ENCODE measurements around the gene TNS3. TPM values are rescaled to one million over a fixed set of nuclear protein-coding genes. Genes with fewer than 3 reads are reported as not detected.

TNS3 gene
- total RNA-seq, 1 experiment from 2014 or later = 9.5 TPM

- no peaks in the 10 kb centered on the region for H3K23me2 ChIP-seq (ENCODE audit: insufficient read length, low read depth, low read length, poor library complexity, severe bottlenecking)
- no peak overlapping the region for H3K4me2 ChIP-seq (ENCODE audit: insufficient read depth, insufficient read length, low read length)
- H3K9ac ChIP-seq (ENCODE audit: extremely low read depth, insufficient read length, low read length) = no peak overlapping the region
- H3K27me3 ChIP-seq (ENCODE audit: insufficient read depth, low read length) = no peaks in the 10 kb centered on the region
- no peak overlapping the region for H4K91ac ChIP-seq (ENCODE audit: insufficient read length, low read depth, low read length)
- WGBS (ENCODE audit: extremely low coverage, insufficient read length, low lambda C conversion rate) = no CpG with 5 or more reads among the region's 17 CpGs
- no peak overlapping the region for H3K27ac Mint-ChIP-seq
- no peak overlapping the region for H3K4me3 Mint-ChIP-seq
- H3K4ac ChIP-seq (ENCODE audit: low read depth, low read length) = no peak overlapping the region
- H3K14ac ChIP-seq (ENCODE audit: insufficient read depth, low read length) = no peak overlapping the region
- H4K8ac ChIP-seq (replicated peaks; ENCODE audit: insufficient read length, low read depth, low read length) = no peak overlapping the region
- no peak overlapping the region for H4K5ac ChIP-seq (ENCODE audit: insufficient read length, low read depth, low read length)
- H3K56ac ChIP-seq (ENCODE audit: insufficient read length, low read depth, low read length) = no peak overlapping the region
- peaks cover 6 to 21% of the 10 kb centered on the region in 2 experiments for H3K4me1 Mint-ChIP-seq
- peaks cover 1% of the 10 kb centered on the region; the same call in 1 of the 2 replicates for H3K27me3 Mint-ChIP-seq (ENCODE audit: low read depth)
- no peak for DNase-seq
- H2AK5ac ChIP-seq (ENCODE audit: insufficient read length, low read length) = no peak overlapping the region
- H2BK5ac ChIP-seq (ENCODE audit: insufficient read length, low read length) = no peak overlapping the region
- H4K20me1 ChIP-seq (ENCODE audit: control insufficient read depth, insufficient read depth, insufficient read length) = no peaks in the 10 kb centered on the region
- H2BK12ac ChIP-seq (ENCODE audit: insufficient read length, low read depth, low read length) = no peak overlapping the region
- H3K79me1 ChIP-seq (ENCODE audit: insufficient read depth, low read depth, low read length, poor library complexity, severe bottlenecking) = no peaks in the 10 kb centered on the region
- H3K18ac ChIP-seq (ENCODE audit: insufficient read length, low read depth, low read length) = no peak overlapping the region
- TF ChIP-seq CTCF (conservative IDR thresholded peaks at IDR 0.05) = no peak
- no peak overlapping the region for H2AFZ ChIP-seq (ENCODE audit: low read length)
- H3T11ph ChIP-seq (ENCODE audit: low read length) = no peak overlapping the region
- peaks cover 0 to 5% (median 3%) of the 10 kb centered on the region in 3 experiments; a peak in 3 of 7 replicates for H3K36me3 Mint-ChIP-seq (ENCODE audit: insufficient read depth in 1 of 3, low read depth in 3 of 3)
- no peaks in the 10 kb centered on the region; the same call in 1 of the 2 replicates for H3K79me2 ChIP-seq (ENCODE audit: insufficient read depth, low read length)
- no peaks in the 10 kb centered on the region for H3K9me3 Mint-ChIP-seq
- no peak overlapping the region for H2BK20ac ChIP-seq (ENCODE audit: low read depth, low read length, poor library complexity, severe bottlenecking)
- peaks cover 2% of the 10 kb centered on the region; the same call in 1 of the 2 replicates for H3K4me1 ChIP-seq (ENCODE audit: insufficient read depth, low read length)
- H3K9me3 ChIP-seq (ENCODE audit: control insufficient read depth, low read depth, low read length) = no peaks in the 10 kb centered on the region
- no peak overlapping the region for H3K23ac ChIP-seq (ENCODE audit: insufficient read length, low read depth, low read length)
- no peak overlapping the region for H2BK15ac ChIP-seq (ENCODE audit: low read depth, low read length)
- H3K27ac ChIP-seq (ENCODE audit: insufficient read length, low read depth, low read length) = no peak overlapping the region
- no peak overlapping the region for H2BK120ac ChIP-seq (ENCODE audit: low read depth, low read length, poor library complexity, severe bottlenecking)
These were observed 22.3 kb downstream of the TNS3 start for GRCh38 chr7:47559306-47560220.
